ENCODE measurements around the gene TMEM41B.
"Not testable (repeated sequence)": the region's sequence is repeated elsewhere in the genome, so short reads cannot be mapped to it uniquely, and the experiment has no call there.

TMEM41B gene

GRCh38 chr11:9263840-9264315 is 50.5 kb downstream of the TMEM41B start:
- peak in 1 of 2 donors; percentile 29 for DNase-seq (ENCODE audit: extremely low read depth in 1 of 2, low read depth in 1 of 2)

GRCh38 chr11:9260838-9261146 is 53.6 kb downstream of the TMEM41B start:
- DNase-seq (ENCODE audit: extremely low read depth in 1 of 2, low read depth in 1 of 2) = not testable (repeated sequence)

GRCh38 chr11:9259981-9260837 is 54.2 kb downstream of the TMEM41B start:
- DNase-seq (ENCODE audit: extremely low read depth in 1 of 2, low read depth in 1 of 2) = no peak

- not testable (repeated sequence) for DNase-seq (ENCODE audit: extremely low read depth in 1 of 2, low read depth in 1 of 2)
Observed at GRCh38 chr11:9258279-9258678, 56.1 kb downstream of the TMEM41B start.

- no peak for DNase-seq (ENCODE audit: extremely low read depth in 1 of 2, low read depth in 1 of 2)
Observed at GRCh38 chr11:9254416-9254815, 60.0 kb downstream of the TMEM41B start.

GRCh38 chr11:9253086-9253485 is 61.3 kb downstream of the TMEM41B start:
- no peak for DNase-seq (ENCODE audit: extremely low read depth in 1 of 2, low read depth in 1 of 2)

GRCh38 chr11:9251311-9251710 is 63.1 kb downstream of the TMEM41B start:
- DNase-seq (ENCODE audit: extremely low read depth in 1 of 2, low read depth in 1 of 2) = no peak

- DNase-seq (ENCODE audit: extremely low read depth in 1 of 2, low read depth in 1 of 2) = no peak
Observed at GRCh38 chr11:9250139-9250582, 64.2 kb downstream of the TMEM41B start.

GRCh38 chr11:9249252-9249651 is 65.1 kb downstream of the TMEM41B start:
- no peak for DNase-seq (ENCODE audit: extremely low read depth in 1 of 2, low read depth in 1 of 2)

GRCh38 chr11:9247863-9248262 is 66.5 kb downstream of the TMEM41B start:
- no peak for DNase-seq (ENCODE audit: extremely low read depth in 1 of 2, low read depth in 1 of 2)

- DNase-seq (ENCODE audit: extremely low read depth in 1 of 2, low read depth in 1 of 2) = not testable (repeated sequence)
Observed at GRCh38 chr11:9236242-9236641, 78.2 kb downstream of the TMEM41B start.

- DNase-seq (ENCODE audit: extremely low read depth in 1 of 2, low read depth in 1 of 2) = no peak
Observed at GRCh38 chr11:9232482-9232881, 81.9 kb downstream of the TMEM41B start.

- DNase-seq (ENCODE audit: extremely low read depth in 1 of 2, low read depth in 1 of 2) = no peak
Observed at GRCh38 chr11:9231848-9232177, 82.6 kb downstream of the TMEM41B start.

All from stimulated activated CD8-positive, alpha-beta memory T cell treated with anti-CD3 and anti-CD28 coated beads, Interleukin-7, amount 100 ng/mL, for 48 hours (primary cell).